GM19023 (cell line): ENCODE results near the gene PRSS56.

Source experiments
- ATAC-seq: cut with Tn5 transposase; IDR thresholded peaks from one replicate; pipeline ENCODE4 v1.9.1; 2021; ENCODE audit warnings: mild to moderate bottlenecking, moderate library complexity; ENCODE audit not compliant: unreplicated experiment

Gene PRSS56

GRCh38 chr2:232519581-232520438 lies at the start of gene PRSS56:
Gene PRSS56 (plus strand): TSS chr2:232520388. CDS start chr2:232520599, 211 bp downstream.
- no peak for ATAC-seq

GRCh38 chr2:232473467-232473890 lies 46.7 kb upstream of the PRSS56 start:
- ATAC-seq, result no peak

- ATAC-seq, result no peak
These were observed 44.1 kb upstream of the PRSS56 start for GRCh38 chr2:232476045-232476444.

- ATAC-seq, result no peak
These were observed 43.4 kb upstream of the PRSS56 start for GRCh38 chr2:232476791-232477190.

- ATAC-seq, result no peak
These were observed 42.3 kb upstream of the PRSS56 start for GRCh38 chr2:232477751-232478510.

GRCh38 chr2:232478571-232479340 lies 41.4 kb upstream of the PRSS56 start:
- ATAC-seq, result no peak

GRCh38 chr2:232479341-232480200 lies 40.6 kb upstream of the PRSS56 start:
- ATAC-seq, result no peak

GRCh38 chr2:232480201-232481190 lies 39.7 kb upstream of the PRSS56 start:
- no peak for ATAC-seq

GRCh38 chr2:232481322-232482140 lies 38.7 kb upstream of the PRSS56 start:
- no peak for ATAC-seq

- ATAC-seq, result no peak
These were observed 37.6 kb upstream of the PRSS56 start for GRCh38 chr2:232482301-232483238.

- ATAC-seq, result no peak
These were observed 36.8 kb upstream of the PRSS56 start for GRCh38 chr2:232483311-232483922.

GRCh38 chr2:232483923-232484627 lies 36.1 kb upstream of the PRSS56 start:
- no peak for ATAC-seq

GRCh38 chr2:232484628-232485347 lies 35.4 kb upstream of the PRSS56 start:
- ATAC-seq, result no peak

GRCh38 chr2:232485348-232485756 lies 34.8 kb upstream of the PRSS56 start:
- no peak for ATAC-seq

- ATAC-seq, result no peak
These were observed 34.2 kb upstream of the PRSS56 start for GRCh38 chr2:232485757-232486557.
